Stimulated activated CD4-positive, alpha-beta T cell treated with anti-CD3 and anti-CD28 coated beads, Interleukin-12 subunit alpha, Interleukin-12 subunit beta, amount 100 ng/mL, for 48 hours (primary cell): ENCODE results near the gene DLL4.
A peak's percentile ranks its signal among the peaks of the same experiment; 100 is the strongest.

Experiments used
- DNase-seq, 3 donors: peaks; one replicate each; pipeline ENCODE4 v3.0.0-alpha.2; 2020; ENCODE audit warnings: low read depth in 2 of 3, low spot score in 1 of 3

The DLL4 gene

DNA sequence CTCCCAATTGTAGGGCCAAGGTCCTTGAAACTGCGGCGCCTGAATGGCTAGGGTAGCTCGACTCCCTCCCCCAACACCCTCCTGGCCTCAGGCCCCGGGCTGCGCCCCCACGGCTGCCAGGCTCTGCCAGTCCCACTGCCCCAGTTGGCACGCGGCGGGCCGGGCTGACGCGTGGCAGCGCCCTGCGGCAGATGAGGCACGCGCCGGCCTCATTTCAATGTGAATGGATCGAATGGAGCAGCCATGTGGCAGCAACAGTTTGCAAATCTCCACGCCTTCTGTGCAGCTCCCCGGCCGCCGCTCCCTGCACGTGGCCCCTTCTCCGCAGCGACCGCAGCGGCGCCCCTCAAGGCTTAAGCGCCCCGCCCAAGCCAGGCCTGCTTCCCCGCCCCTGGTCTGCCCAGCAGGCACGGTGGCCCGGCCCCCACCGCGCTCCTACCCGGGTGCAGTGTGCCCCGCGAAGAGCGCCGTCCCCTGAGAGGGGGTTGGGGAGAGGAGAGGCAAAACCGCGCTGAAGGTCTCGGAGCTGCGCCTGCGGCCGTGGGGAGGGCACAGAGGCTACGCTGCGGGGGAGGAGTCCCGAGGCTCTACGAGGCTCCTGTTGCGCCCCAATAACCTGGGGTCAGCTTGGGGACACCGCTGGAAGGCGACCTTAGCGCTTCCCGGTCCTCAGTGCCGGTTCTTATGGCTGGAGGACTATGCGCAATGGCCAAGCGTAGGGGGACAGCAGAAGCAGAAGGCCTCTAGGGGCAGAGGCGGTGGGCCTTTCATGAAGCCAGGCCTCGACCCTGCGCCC, 3.1 kb upstream of the DLL4 start:
- no peak for DNase-seq

DNA sequence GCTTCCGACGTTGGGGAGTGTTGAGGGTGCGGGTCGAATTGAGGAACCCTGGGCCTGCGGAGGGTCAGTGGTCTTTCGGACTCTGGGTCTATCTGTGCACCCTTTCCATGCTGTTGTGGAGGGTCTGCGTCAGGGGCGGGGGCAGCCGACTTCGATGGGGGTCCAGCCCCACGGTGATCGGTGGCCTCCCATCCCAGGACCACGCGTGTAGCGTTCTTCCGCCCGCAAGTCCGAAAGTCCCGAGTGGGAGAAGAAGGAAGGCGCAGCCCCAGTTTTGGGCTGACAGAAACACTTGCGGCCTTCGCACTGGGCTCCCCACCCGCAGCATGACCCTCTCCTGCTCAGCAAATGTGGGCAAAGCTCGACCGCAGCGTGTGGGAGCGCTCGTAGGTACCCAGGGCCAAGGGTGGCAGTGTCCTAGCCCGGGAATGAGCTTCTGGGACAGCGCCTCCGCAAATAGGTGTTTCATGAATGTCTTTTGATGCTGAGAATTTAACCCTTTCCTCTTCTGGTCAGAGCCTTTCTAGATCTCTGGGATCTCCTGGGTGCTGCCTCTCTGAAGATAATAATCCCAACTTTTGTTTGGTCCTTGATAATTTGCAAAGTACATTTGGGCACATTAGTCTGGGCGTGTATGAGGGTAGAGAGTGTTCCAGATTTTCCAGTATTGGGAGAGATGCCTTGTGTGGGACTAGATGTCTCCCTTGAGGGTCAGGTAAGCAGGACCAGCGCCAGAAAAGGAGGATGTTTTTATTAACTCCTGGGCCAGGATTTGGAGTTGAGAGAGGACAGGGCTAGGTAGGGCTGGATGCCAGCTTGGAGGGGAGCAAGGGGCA, 2.3 kb upstream of the DLL4 start:
- DNase-seq: no peak

- no peak for DNase-seq
These were observed 1.7 kb upstream of the DLL4 start for GRCh38 chr15:40927495-40927872.

GRCh38 chr15:40927873-40928806, 1.0 kb upstream of the DLL4 start:
- DNase-seq: no peak

DNA sequence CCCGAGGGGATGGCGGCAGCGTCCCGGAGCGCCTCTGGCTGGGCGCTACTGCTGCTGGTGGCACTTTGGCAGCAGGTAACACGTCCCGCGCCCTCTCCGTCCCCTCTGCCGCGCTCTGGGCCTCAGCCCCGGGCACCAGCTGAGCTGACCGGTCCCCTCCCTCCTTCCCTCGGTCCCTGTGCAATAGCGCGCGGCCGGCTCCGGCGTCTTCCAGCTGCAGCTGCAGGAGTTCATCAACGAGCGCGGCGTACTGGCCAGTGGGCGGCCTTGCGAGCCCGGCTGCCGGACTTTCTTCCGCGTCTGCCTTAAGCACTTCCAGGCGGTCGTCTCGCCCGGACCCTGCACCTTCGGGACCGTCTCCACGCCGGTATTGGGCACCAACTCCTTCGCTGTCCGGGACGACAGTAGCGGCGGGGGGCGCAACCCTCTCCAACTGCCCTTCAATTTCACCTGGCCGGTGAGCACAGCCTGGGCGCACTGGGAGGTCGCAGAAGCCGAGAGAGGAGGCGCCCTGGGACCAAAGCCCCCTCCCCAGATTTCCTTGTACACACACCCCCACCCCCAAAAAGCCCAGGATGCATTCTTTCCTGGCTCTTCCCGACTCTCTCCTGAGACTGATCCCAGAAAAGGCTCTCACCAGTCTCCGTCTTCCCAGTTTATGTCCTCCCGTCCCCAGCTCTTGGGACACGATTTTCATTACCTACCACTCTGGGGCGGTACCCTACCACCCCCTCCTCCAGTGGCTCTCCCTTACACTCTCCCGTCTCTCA, 705 bp downstream of the DLL4 start:
- no peak for DNase-seq

- DNase-seq: peak in 2 of 3 donors; percentile 45 to 46
These were observed 1.5 kb downstream of the DLL4 start for GRCh38 chr15:40930430-40931299.

GRCh38 chr15:40931300-40932142, 2.4 kb downstream of the DLL4 start:
- no peak for DNase-seq

DNA sequence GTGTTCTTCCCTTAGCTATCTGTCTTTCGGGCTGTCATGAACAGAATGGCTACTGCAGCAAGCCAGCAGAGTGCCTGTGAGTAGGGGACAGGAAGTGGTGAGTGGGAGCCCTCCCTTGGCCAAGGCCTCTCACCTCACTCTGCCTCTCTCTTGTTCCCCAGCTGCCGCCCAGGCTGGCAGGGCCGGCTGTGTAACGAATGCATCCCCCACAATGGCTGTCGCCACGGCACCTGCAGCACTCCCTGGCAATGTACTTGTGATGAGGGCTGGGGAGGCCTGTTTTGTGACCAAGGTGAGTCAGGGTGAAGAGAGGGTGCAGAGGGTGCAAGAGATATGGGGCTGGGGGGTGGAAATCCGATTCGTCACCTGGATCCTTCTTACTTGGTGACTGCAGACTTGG, 3.0 kb downstream of the DLL4 start:
- DNase-seq: no peak

DNA sequence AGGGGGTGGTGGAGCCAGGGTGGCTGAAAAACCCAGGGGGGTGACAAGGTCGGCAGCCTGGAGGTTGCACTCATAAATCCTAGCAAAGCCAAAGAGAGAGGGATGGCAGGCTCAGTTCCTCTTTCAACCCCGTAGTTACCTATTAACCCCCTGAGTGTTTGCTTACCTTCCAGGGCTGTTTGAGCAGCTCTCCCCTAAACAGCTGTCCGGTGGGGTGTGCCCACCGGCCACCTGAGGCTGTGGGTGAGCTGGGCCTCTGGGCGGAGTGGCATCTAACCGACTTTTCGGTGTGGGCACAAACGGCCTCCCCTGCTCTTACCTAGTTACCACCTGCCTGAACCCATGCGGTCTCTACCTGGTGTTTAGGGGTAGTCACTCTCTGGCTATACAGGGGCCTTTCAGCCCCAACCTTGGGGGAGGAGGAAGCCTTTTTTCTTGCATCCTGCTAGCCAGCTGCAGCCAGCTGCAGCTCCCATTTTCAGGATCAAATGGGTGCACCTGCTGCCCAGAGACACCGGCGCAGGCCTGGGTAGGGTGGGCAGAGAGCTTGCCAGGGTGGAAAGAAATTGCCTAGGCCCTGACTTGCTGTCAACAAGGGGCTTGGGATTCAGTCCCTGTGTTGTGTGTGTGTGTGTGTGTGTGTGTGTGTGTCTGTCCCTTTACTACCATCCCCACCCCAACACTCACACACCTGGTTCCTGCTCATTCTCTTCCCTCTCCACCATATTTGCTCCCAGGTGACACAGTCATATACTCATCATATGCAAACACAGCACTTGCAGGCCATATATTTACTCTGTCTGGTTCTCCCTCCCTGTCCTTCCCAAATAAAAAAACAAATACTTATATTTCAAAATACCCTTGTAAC, 3.7 kb downstream of the DLL4 start:
- DNase-seq: no peak

DNA sequence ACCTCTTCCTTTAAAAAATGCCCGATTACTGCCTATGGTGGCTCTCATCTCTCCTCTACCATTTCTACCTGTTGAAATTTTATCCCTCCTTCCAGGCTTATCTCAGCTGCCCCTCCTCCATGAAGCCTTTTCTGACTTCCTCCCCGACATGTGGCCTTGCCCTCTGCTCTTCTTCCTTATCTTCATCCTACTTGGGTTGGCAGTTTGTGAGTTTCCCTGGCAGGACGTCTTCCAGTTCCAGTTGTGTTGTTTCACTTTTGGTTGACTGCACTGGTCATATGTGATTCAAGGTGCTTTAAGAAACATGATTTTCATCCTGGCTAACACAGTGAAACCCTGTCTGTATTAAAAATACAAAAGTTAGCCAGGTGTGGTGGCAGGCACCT, 4.4 kb downstream of the DLL4 start:
- DNase-seq: no peak

DNA sequence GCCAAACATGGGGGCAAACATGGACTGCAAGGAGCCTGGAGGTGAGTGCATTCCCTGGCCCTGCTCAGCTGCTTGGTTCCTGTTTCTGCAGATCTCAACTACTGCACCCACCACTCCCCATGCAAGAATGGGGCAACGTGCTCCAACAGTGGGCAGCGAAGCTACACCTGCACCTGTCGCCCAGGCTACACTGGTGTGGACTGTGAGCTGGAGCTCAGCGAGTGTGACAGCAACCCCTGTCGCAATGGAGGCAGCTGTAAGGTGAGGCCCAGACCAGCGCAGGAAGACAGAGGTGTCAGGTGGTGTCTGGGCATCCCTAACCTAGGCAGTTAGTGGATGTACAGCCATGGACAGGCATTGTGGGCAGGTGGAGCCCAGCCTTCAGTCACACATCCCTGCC, 5.3 kb downstream of the DLL4 start:
- no peak for DNase-seq

DNA sequence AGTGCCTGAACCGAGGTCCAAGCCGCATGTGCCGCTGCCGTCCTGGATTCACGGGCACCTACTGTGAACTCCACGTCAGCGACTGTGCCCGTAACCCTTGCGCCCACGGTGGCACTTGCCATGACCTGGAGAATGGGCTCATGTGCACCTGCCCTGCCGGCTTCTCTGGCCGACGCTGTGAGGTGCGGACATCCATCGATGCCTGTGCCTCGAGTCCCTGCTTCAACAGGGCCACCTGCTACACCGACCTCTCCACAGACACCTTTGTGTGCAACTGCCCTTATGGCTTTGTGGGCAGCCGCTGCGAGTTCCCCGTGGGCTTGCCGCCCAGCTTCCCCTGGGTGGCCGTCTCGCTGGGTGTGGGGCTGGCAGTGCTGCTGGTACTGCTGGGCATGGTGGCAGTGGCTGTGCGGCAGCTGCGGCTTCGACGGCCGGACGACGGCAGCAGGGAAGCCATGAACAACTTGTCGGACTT, 7.1 kb downstream of the DLL4 start:
- DNase-seq: no peak

DNA sequence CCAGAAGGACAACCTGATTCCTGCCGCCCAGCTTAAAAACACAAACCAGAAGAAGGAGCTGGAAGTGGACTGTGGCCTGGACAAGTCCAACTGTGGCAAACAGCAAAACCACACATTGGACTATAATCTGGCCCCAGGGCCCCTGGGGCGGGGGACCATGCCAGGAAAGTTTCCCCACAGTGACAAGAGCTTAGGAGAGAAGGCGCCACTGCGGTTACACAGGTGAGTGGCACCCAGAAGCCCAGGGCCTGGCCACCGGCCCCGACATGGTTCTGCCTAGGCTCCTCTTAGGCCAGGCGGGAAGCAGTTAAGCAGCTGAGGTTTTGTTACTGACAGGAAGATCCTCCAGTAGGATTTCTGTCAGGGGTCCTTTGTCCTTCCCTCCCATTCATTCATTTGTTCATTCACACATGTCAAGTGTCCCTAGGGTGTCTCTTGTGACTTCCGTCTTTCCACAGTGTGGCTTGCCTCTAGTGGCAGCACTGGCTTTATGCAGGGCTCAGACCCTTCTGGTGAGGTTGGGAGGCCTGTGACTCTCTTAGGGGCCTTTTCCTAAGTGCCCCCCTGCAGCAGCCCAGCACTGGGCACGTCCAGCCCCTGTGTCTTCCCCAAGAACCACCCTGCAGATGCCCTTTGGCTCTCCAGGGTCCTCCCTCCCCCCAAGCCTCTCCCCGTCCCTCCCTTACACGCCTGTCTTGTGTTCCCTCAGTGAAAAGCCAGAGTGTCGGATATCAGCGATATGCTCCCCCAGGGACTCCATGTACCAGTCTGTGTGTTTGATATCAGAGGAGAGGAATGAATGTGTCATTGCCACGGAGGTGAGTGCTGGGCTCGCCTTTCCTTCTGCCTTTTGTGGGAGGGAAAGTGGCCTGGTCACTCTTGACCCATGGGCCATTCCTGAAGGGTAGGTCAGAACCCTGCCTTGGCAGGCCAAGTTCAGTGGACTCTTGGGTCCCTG, 7.8 kb downstream of the DLL4 start:
- no peak for DNase-seq

- DNase-seq: no peak
These were observed 8.8 kb downstream of the DLL4 start for GRCh38 chr15:40937762-40938535.

DNA sequence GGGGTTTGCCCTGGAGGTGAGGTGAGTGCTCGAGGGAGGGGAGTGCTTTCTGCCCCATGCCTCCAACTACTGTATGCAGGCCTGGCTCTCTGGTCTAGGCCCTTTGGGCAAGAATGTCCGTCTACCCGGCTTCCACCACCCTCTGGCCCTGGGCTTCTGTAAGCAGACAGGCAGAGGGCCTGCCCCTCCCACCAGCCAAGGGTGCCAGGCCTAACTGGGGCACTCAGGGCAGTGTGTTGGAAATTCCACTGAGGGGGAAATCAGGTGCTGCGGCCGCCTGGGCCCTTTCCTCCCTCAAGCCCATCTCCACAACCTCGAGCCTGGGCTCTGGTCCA, 9.4 kb downstream of the DLL4 start:
- DNase-seq: no peak

- DNase-seq: no peak
These were observed 11.2 kb downstream of the DLL4 start for GRCh38 chr15:40940296-40940801.
